A549 (cell line): Measurements from ENCODE around the gene GATAD2A. TPM values are rescaled to one million over a fixed set of nuclear protein-coding genes. Genes with fewer than 3 reads are reported as not detected.

ENCODE experiments used
- ATAC-seq, 2 experiments: fragments of 200-7000 bp in 1 of 2; fragments of >200 bp in 1 of 2; cut with Nextera tagmentation in 1 of 2; cut with Tn5 transposase in 1 of 2; 3 replicates each; pipeline versions ENCODE4 v1.8.0 to v1.9.1; 2018 to 2020; ENCODE audit warnings: mild to moderate bottlenecking in 1 of 2, moderate library complexity in 1 of 2
- CTCF ChIA-PET: fragments of 300-600 bp; sonication (Branson Sonifier 250); formaldehyde crosslinking; extraction: SDS; loops from one replicate; lab custom pipeline; 2021; ENCODE audit warnings: antibody characterized with exemption, inconsistent platforms; lab: Yijun Ruan, JAX
- POLR2A ChIA-PET: fragments of 350-600 bp; formaldehyde crosslinking; extraction: SDS; loops from one replicate; lab custom pipeline; 2021; ENCODE audit warnings: antibody characterized with exemption, inconsistent platforms; lab: Yijun Ruan, JAX
- DNase-seq, 2 experiments: peaks; one replicate each; pipeline versions ENCODE4 v3.0.0 to v3.0.0-alpha.2; 2011 to 2016; ENCODE audit warnings: low read depth in 1 of 2, low spot score in 1 of 2
- FAIRE-seq: peaks from 2 replicates; lab custom pipeline; 2011; peaks lifted over from hg19 to GRCh38; lab: Jason Lieb, UNC
- H3K27ac ChIP-seq, 2 experiments: fragments of >200 bp; sonication (Bioruptor Twin); formaldehyde crosslinking; 3 replicates each; pipeline ENCODE4 v1.5.1; 2016 to 2017
- H3K4me1 ChIP-seq: fragments of >200 bp; sonication (Bioruptor Twin); formaldehyde crosslinking; 3 replicates; pipeline ENCODE4 v1.6.1; 2016
- H3K4me2 ChIP-seq: fragments of >200 bp; sonication (Bioruptor Twin); formaldehyde crosslinking; 3 replicates; pipeline ENCODE4 v1.6.1; 2016
- H3K4me3 ChIP-seq: fragments of >200 bp; sonication (Bioruptor Twin); formaldehyde crosslinking; 3 replicates; pipeline ENCODE4 v1.5.1; 2016
- H3K9me3 ChIP-seq: fragments of >200 bp; sonication (Bioruptor Twin); formaldehyde crosslinking; 3 replicates; pipeline ENCODE4 v1.6.1; 2016
- BHLHE40 ChIP-seq: IDR thresholded peaks from 2 replicates; pipeline ENCODE4 v1.6.1; 2012; ENCODE audit warnings: low read depth, low read length, inconsistent platforms
- CBX2 ChIP-seq: fragments of 200-600 bp; sonication (generic); IDR thresholded peaks from 2 replicates; pipeline ENCODE4 v1.6.1; 2016; ENCODE audit warnings: low read depth, mild to moderate bottlenecking, borderline replicate concordance
- CBX8 ChIP-seq: fragments of 200-600 bp; sonication (generic); IDR thresholded peaks from 2 replicates; pipeline ENCODE4 v1.6.1; 2016
- CEBPB ChIP-seq, 2 experiments: fragments of >200 bp in 1 of 2; sonication (Bioruptor Twin) in 1 of 2; formaldehyde crosslinking in 1 of 2; IDR thresholded peaks; 2 replicates each; pipeline ENCODE4 v1.6.1; 2012 to 2016
- CHD4 ChIP-seq: fragments of 200-600 bp; sonication (generic); IDR thresholded peaks from 2 replicates; pipeline ENCODE4 v1.6.1; 2016; ENCODE audit warnings: antibody characterized with exemption, mild to moderate bottlenecking, borderline replicate concordance
- EHF ChIP-seq: fragments of 250-450 bp; sonication (Bioruptor Pico); IDR thresholded peaks from 2 replicates; pipeline ENCODE4 v1.5.0; 2020; ENCODE audit warnings: mild to moderate bottlenecking
- FOXS1 ChIP-seq: fragments of 250-450 bp; sonication (Bioruptor Pico); IDR thresholded peaks from 2 replicates; pipeline ENCODE4 v1.5.0; 2020; ENCODE audit warnings: mild to moderate bottlenecking, moderate library complexity
- HOXB5 ChIP-seq: fragments of 250-450 bp; sonication (Bioruptor Pico); IDR thresholded peaks from 2 replicates; pipeline ENCODE4 v1.5.0; 2020; ENCODE audit warnings: mild to moderate bottlenecking, moderate library complexity
- KDM1A ChIP-seq: fragments of 200-600 bp; sonication (generic); IDR thresholded peaks from 2 replicates; pipeline ENCODE4 v1.6.1; 2016; ENCODE audit warnings: low read depth, mild to moderate bottlenecking
- KDM5A ChIP-seq: fragments of 200-600 bp; sonication (generic); IDR thresholded peaks from 2 replicates; pipeline ENCODE4 v1.6.1; 2016; ENCODE audit warnings: antibody characterized with exemption, mild to moderate bottlenecking
- MYC ChIP-seq: IDR thresholded peaks from 2 replicates; pipeline ENCODE4 v1.6.1; 2012; ENCODE audit warnings: mild to moderate bottlenecking, inconsistent platforms, low read length, improper control_type of control experiment, borderline replicate concordance
- NR3C1 ChIP-seq: fragments of >200 bp; sonication (Bioruptor Twin); formaldehyde crosslinking; IDR thresholded peaks from 3 replicates; pipeline ENCODE4 v1.6.1; 2017
- PHF8 ChIP-seq: fragments of 200-600 bp; sonication (generic); IDR thresholded peaks from 2 replicates; pipeline ENCODE4 v1.6.1; 2016; ENCODE audit warnings: low read depth, mild to moderate bottlenecking, antibody characterized with exemption, moderate library complexity, borderline replicate concordance
- RAD21 ChIP-seq, 2 experiments: fragments of >200 bp in 1 of 2; sonication (Bioruptor Twin) in 1 of 2; formaldehyde crosslinking in 1 of 2; IDR thresholded peaks in 1 of 2; conservative IDR thresholded peaks in 1 of 2; 2 replicates in 1 of 2; 3 replicates in 1 of 2; pipeline ENCODE4 v1.6.1; 2012 to 2018; ENCODE audit warnings: inconsistent platforms in 1 of 2
- RARB ChIP-seq: fragments of 250-450 bp; sonication (Bioruptor Pico); IDR thresholded peaks from 2 replicates; pipeline ENCODE4 v1.8.0; 2021; ENCODE audit warnings: mild to moderate bottlenecking, moderate library complexity
- TFCP2L1 ChIP-seq: fragments of 250-450 bp; sonication (Bioruptor Pico); IDR thresholded peaks from 2 replicates; pipeline ENCODE4 v1.5.0; 2021; ENCODE audit warnings: mild to moderate bottlenecking
- TP53 ChIP-seq: fragments of 250-450 bp; sonication (Bioruptor Pico); IDR thresholded peaks from 2 replicates; pipeline ENCODE4 v1.5.0; 2021; ENCODE audit warnings: mild to moderate bottlenecking, moderate library complexity
- ZNF302 ChIP-seq: fragments of 250-450 bp; sonication (Bioruptor Pico); IDR thresholded peaks from 2 replicates; pipeline ENCODE4 v1.9.0; 2021; ENCODE audit warnings: inconsistent platforms, mild to moderate bottlenecking, moderate library complexity
- ZSCAN20 ChIP-seq: fragments of 250-450 bp; sonication (Bioruptor Pico); IDR thresholded peaks from 2 replicates; pipeline ENCODE4 v1.8.0; 2022; ENCODE audit warnings: mild to moderate bottlenecking, moderate library complexity
- WGBS: methylation state at CpG from one replicate; pipeline ENCODE4 v1.1.6; 2017; ENCODE audit errors: missing lambda C conversion rate; 5-methylcytosine and 5-hydroxymethylcytosine counted together
- polyA plus RNA-seq, 4 experiments: library from polyadenylated mRNA; depleted of rRNA in 3 of 4; stranded (reverse); fragments of >200 nt; fragmentation: RNase III in 1 of 4; extraction: RNeasy Plus Mini Kit Qiagen cat#74134 plus additional on column Dnase treatment in 1 of 4; gene quantifications; 2 replicates in 3 of 4; 3 replicates in 1 of 4; pipeline ENCODE4 v1.2.3, GENCODE V29; 2011 to 2017
- TF ChIP-seq, protein P1 (sequence below): IDR thresholded peaks from 2 replicates; pipeline ENCODE4 v1.6.1; 2012
- TF ChIP-seq, protein P2 (sequence below): IDR thresholded peaks from 2 replicates; pipeline ENCODE4 v1.6.1; 2012; ENCODE audit warnings: low read depth, borderline replicate concordance
- TF ChIP-seq, protein P3 (sequence below): IDR thresholded peaks from 2 replicates; pipeline ENCODE4 v1.6.1; 2012
- TF ChIP-seq, protein P4 (sequence below): fragments of 250-450 bp; sonication (Bioruptor Pico); IDR thresholded peaks from 2 replicates; pipeline ENCODE4 v1.5.0; 2020; ENCODE audit warnings: low read depth, mild to moderate bottlenecking, moderate library complexity

GATAD2A gene
- polyA plus RNA-seq, 2 of the 4 experiments (the other 2 are of a cell fraction), result 25.2 to 28.9 TPM

DNA sequence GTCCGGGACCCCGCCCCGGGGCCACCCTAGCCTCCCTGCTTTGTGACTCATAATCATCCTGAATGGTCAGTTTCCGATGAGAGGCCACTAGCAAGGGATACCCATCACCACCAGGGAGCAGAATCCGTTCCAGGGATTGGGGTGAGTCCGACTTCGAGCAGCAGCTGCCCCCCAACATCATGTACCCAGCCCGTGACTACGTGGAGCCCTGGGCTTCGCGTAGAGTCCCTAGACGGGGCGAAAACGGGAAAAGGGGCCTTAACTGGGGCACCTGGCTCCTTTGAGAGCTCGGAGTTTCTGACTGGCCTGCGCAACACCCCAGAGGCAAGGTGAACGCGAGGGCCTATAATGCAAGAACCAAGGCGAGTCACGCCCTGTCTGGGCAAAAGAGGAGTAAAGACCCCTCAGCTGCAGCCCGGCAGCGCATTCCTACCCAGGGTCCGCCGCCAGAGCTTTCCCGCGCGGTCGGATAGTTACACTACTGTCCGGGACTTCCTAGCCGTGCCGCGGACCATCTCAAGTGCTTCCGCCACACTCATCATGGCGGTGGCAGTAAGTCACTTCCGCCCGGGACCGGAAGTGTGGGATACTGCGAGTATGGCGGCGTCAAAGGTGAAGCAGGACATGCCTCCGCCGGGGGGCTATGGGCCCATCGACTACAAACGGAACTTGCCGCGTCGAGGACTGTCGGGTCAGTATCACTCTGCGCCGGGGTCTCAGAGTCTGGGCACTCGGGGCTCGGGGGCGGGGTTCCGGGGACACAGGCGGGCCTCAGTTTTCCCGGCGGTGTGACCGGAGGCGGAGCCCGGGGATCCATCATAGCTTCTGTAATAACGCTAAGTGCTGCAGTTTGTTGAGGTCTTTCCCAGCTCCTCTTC lies 110.4 kb downstream of the GATAD2A start, which contains the start of gene NDUFA13 (continued):
- TF ChIP-seq, protein P1, sequence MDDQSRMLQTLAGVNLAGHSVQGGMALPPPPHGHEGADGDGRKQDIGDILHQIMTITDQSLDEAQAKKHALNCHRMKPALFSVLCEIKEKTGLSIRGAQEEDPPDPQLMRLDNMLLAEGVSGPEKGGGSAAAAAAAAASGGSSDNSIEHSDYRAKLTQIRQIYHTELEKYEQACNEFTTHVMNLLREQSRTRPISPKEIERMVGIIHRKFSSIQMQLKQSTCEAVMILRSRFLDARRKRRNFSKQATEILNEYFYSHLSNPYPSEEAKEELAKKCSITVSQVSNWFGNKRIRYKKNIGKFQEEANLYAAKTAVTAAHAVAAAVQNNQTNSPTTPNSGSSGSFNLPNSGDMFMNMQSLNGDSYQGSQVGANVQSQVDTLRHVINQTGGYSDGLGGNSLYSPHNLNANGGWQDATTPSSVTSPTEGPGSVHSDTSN, result no peak
- no peak for TF ChIP-seq ZSCAN20 (CRISPR knock-in tag)
- TF ChIP-seq TFCP2L1 (CRISPR knock-in tag), result no peak
- TF ChIP-seq EHF (CRISPR knock-in tag), result no peak
- TF ChIP-seq CEBPB (IDR thresholded peaks at IDR 0.05), result 0 out of 4 replicates have a peak, but pooled peaks of 1 of the 2 experiments have one; percentile 5
- TF ChIP-seq, protein P2, sequence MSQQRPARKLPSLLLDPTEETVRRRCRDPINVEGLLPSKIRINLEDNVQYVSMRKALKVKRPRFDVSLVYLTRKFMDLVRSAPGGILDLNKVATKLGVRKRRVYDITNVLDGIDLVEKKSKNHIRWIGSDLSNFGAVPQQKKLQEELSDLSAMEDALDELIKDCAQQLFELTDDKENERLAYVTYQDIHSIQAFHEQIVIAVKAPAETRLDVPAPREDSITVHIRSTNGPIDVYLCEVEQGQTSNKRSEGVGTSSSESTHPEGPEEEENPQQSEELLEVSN, result peak; percentile 76; the same call in 1 of the 2 replicates
- TF ChIP-seq, protein P3, sequence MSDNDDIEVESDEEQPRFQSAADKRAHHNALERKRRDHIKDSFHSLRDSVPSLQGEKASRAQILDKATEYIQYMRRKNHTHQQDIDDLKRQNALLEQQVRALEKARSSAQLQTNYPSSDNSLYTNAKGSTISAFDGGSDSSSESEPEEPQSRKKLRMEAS, result peak; percentile 83
- no peak for TF ChIP-seq MYC
- TF ChIP-seq HOXB5 (CRISPR knock-in tag), result no peak
- TF ChIP-seq KDM5A, result 0 out of 2 replicates have a peak, but pooled peaks have one; percentile 4

DNA sequence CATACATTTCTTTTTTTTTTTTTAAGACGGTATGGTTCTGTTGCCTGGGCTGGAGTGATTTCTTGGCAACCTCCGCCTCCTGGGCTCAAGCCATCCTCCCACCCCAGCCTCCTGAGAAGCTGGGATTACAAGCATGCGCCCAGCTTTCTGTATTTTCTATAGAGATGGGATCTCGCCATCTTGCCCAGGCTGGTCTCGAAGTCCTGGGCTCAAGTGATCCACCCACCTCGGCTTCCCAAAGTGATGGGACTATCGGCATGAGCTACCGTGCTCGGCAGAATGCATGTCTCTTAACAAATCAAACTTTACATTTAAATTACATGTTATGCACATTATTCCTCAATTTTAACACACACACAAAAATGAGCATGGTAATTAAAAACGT lies 111.8 kb downstream of the GATAD2A start:
- Histone ChIP-seq H3K27ac (no peak overlapping the region; a peak in 1 of 6 replicates), H3K9me3 (no peaks in the 10 kb centered on the region), H3K4me2 (peak overlapping the region; percentile 91), H3K4me1 (peaks cover 8% of the 10 kb centered on the region; the same call in 2 of the 3 replicates), H3K4me3 (peak overlapping the region; percentile 88)
- POLR2A ChIA-PET, result interaction anchor here (0.9 kb wide), 1 partner anchor 112 kb away, joined by 3 read pairs; the partner anchor contains the start of gene GATAD2A
- DNase-seq (no peak), ATAC-seq (no peak), FAIRE-seq (no peak)
- TF ChIP-seq CEBPB (IDR thresholded peaks at IDR 0.05) (no peak), ZNF302 (no peak), CHD4 (no peak), FOXS1 (CRISPR knock-in tag) (no peak), KDM1A (no peak), CBX2 (no peak), BHLHE40 (no peak), NR3C1 (no peak), RAD21 (conservative IDR thresholded peaks at IDR 0.05 in 1 of 2, IDR thresholded peaks at IDR 0.05 in 1 of 2) (no peak), PHF8 (no peak), CBX8 (no peak), RARB (no peak), TP53 (no peak), ZSCAN20 (CRISPR knock-in tag) (no peak)
- TF ChIP-seq, protein P4, sequence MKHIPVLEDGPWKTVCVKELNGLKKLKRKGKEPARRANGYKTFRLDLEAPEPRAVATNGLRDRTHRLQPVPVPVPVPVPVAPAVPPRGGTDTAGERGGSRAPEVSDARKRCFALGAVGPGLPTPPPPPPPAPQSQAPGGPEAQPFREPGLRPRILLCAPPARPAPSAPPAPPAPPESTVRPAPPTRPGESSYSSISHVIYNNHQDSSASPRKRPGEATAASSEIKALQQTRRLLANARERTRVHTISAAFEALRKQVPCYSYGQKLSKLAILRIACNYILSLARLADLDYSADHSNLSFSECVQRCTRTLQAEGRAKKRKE, result no peak
- 93% methylated on average over 10 of the region's 10 CpGs for WGBS
- CTCF ChIA-PET, result interaction anchor here (1.1 kb wide), 1 partner anchor 15 kb away, joined by 5 read pairs; no protein-coding TSS in a partner anchor
